ENCODE results near the gene ADAMTS14. TPM values are rescaled to one million over a fixed set of nuclear protein-coding genes. Genes with fewer than 3 reads are reported as not detected.

Gene ADAMTS14
- total RNA-seq, 1 donor, result not detected

DNA sequence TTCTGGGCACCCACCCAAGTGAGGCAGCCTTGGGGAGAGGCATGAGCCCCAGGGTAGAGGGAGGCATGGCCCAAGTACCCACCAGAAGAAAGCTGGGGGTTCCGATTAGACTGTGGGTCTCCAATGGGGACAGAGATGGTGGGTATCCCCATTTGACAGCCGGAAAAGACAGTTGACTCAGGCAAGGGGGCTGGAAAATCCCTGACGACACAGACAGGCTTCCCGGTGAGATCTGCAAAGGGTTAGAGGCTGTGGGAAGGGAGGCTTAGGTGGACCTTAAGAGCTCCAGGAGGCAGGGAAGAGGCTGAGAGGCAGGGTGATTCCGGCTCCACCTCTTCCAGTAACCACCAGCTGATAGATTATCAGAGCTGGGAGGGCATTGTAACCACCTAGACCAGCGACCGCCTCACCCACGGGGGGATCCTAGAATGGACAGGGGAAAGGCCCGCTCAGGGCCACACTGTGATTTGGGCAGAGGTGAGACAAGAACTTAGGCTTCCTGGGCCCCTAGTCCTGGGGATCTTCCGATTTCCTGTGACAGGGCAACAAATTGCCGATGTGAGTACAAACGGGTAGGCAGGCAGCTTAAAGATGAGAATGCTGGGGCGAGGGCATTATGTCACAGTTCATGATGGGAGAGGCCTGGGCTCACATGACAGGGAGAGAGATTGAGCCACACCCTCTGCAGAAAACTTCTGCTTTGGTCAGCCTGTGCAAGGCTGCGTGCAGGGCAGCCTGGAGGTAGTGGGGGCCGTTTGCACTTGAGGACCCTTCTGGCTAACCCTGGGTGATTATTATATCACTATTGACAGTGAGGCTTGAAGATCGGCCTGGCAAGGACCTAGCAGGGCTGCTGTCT, 107.4 kb downstream of the ADAMTS14 start:
- Histone ChIP-seq H3K27me3 (ENCODE audit: insufficient read depth, low read length) (no peaks in the 10 kb centered on the region), H3K9me3 (ENCODE audit: low read depth, low read length) (no peaks in the 10 kb centered on the region), H3K4me3 (ENCODE audit: low read length) (no peak overlapping the region), H3K4me1 (ENCODE audit: insufficient read depth, low read length) (peaks cover 9% of the 10 kb centered on the region)

GRCh38 chr10:70780370-70780760, 108.1 kb downstream of the ADAMTS14 start:
- Histone ChIP-seq H3K4me1 (ENCODE audit: insufficient read depth, low read length) (peaks cover 15% of the 10 kb centered on the region), H3K27me3 (ENCODE audit: insufficient read depth, low read length) (no peaks in the 10 kb centered on the region), H3K4me3 (ENCODE audit: low read length) (no peak overlapping the region), H3K9me3 (ENCODE audit: low read depth, low read length) (no peaks in the 10 kb centered on the region)

GRCh38 chr10:70780772-70781171, 108.5 kb downstream of the ADAMTS14 start:
- H3K4me1 ChIP-seq (ENCODE audit: insufficient read depth, low read length), result peaks cover 17% of the 10 kb centered on the region
- H3K4me3 ChIP-seq (ENCODE audit: low read length), result no peak overlapping the region
- H3K27me3 ChIP-seq (ENCODE audit: insufficient read depth, low read length), result no peaks in the 10 kb centered on the region
- no peaks in the 10 kb centered on the region for H3K9me3 ChIP-seq (ENCODE audit: low read depth, low read length)

DNA sequence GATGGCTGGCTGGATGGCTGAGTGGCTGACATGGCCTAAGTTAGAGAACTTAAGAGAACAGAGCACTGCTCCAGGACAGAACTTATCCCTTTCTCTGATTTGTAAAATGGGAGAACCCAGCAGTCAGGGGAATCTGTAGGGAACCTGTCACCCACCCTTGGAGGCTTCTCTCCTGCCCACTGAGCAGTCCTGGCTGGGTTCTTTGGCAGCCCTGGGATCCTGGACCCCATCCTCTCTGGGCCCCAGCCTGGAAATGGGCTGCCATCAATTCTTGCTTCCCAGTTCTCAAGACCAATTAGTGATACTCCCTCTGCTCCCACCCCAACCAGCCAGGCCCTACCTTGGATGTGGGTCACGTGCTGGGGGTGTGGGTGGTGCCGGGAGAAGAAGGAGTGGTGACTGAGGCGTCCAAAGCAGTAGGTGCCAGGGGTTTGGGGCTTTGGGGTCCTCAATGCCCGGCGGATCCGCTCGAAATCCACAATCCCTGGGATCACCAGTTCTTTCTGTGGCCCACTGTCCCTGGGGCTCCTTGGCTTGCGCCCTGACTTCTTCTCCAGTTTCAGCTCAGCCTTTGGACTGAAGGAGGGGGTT, 109.2 kb downstream of the ADAMTS14 start:
- Histone ChIP-seq H3K4me3 (ENCODE audit: low read length) (no peak overlapping the region), H3K4me1 (ENCODE audit: insufficient read depth, low read length) (peaks cover 17% of the 10 kb centered on the region), H3K27me3 (ENCODE audit: insufficient read depth, low read length) (no peaks in the 10 kb centered on the region), H3K9me3 (ENCODE audit: low read depth, low read length) (no peaks in the 10 kb centered on the region)

DNA sequence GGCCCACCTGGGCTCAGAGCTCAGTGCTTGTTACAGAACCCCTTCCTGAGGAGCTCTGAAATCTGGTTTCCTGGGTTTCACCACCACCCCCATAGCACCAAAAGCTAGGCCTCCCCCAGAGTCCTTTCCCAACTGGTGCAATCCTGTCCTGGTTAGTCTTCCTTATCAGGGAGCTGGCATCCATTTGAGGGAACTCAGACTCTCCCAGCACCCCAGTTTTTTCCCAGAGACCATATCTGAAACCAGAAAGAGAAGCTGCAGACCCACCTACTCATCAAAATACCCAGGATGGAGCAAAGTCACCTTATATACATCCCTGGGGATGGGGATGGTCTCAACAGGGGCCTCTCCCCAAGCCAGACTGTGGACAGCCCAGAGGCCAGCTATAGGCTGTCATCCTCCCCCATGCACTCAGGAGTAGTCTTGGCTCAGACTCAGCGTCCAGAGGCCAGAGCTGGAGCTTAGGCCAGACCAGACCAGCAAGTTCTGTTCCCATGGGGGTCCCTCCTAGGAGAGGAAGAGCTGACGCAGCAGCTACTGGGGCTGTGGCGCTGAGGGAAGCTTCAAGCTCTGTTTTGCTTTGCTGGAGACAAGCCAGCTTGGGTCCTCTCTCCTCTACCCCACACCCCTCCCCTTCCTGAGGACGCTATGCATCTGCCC, 109.9 kb downstream of the ADAMTS14 start:
- Histone ChIP-seq H3K4me1 (ENCODE audit: insufficient read depth, low read length) (peaks cover 17% of the 10 kb centered on the region), H3K4me3 (ENCODE audit: low read length) (no peak overlapping the region), H3K27me3 (ENCODE audit: insufficient read depth, low read length) (no peaks in the 10 kb centered on the region), H3K9me3 (ENCODE audit: low read depth, low read length) (no peaks in the 10 kb centered on the region)

DNA sequence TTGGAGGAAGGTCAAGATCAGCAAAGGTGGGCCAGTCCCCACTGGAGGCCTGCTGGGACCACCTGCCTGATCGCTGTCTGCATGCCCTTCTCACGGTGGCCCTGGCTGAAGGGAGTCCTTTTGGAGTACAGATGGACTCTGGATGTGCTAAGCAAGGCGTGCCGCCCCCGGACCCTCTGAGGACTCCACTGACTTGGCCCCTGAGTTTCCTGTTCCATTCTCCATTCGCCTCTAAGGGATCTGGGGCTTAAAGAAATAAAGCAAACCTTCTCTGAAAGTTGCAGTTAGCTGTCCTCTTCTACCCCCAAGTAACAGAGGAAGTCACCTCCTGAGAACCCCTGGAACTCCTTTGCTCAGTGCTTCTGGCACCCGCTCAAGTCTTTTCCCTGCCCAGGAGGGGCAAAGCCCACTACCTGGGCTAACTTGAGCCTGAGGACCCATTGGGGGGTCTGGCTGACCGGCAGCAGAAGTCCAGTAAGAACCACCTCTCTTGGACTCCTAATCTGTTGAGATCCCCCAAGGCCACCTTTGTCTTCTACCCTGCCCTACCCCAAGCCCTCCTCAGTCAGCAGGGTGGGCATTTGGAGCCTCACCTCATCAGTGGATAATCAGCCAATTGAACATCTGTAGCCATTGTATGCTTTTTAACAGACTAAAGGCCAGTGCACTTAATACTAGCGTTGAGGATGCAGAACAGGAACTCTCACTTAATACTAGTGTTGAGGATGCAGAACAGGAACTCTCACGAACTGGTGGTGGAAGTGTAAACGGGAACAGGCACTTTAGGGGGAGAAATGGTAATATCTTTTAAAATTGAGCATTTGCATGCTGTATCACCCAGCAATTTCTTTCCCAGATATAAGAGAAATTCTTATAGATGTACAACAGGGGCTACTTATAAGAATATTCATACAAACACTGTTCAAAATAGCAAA, 110.7 kb downstream of the ADAMTS14 start:
- H3K4me3 ChIP-seq (ENCODE audit: low read length), result no peak overlapping the region
- no peaks in the 10 kb centered on the region for H3K9me3 ChIP-seq (ENCODE audit: low read depth, low read length)
- H3K4me1 ChIP-seq (ENCODE audit: insufficient read depth, low read length), result peaks cover 17% of the 10 kb centered on the region
- no peaks in the 10 kb centered on the region for H3K27me3 ChIP-seq (ENCODE audit: insufficient read depth, low read length)

GRCh38 chr10:70784016-70784415, 111.7 kb downstream of the ADAMTS14 start:
- Histone ChIP-seq H3K4me1 (ENCODE audit: insufficient read depth, low read length) (peaks cover 17% of the 10 kb centered on the region), H3K4me3 (ENCODE audit: low read length) (no peak overlapping the region), H3K9me3 (ENCODE audit: low read depth, low read length) (no peaks in the 10 kb centered on the region), H3K27me3 (ENCODE audit: insufficient read depth, low read length) (no peaks in the 10 kb centered on the region)

DNA sequence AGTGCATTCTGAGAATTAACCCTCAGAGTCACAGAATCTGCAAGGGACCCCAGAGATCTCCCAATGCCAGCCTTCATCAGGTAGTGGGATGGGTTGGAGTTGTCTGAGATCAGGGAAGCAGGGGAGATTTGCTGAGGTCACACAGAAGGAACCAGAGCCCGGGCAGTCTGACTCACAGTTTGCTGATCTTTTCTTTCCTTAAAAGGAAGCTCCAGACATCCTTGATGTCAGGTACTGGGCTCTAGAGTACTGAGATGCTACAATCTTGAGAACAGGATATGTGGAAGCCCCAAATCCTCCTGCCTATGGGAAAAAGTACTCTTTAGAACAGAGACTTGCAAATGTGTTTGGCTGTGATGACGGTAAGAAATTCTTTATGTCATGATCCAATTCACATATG, 112.2 kb downstream of the ADAMTS14 start:
- peaks cover 17% of the 10 kb centered on the region for H3K4me1 ChIP-seq (ENCODE audit: insufficient read depth, low read length)
- H3K27me3 ChIP-seq (ENCODE audit: insufficient read depth, low read length), result no peaks in the 10 kb centered on the region
- no peaks in the 10 kb centered on the region for H3K9me3 ChIP-seq (ENCODE audit: low read depth, low read length)
- no peak overlapping the region for H3K4me3 ChIP-seq (ENCODE audit: low read length)

GRCh38 chr10:70785190-70785589, 112.9 kb downstream of the ADAMTS14 start, which contains the start of gene TBATA:
Gene TBATA, minus strand, starts transcription at chr10:70785377. Its CDS starts 1,998 bp downstream, at chr10:70783379.
- no peak within 1 kb of the TSS for H3K4me3 ChIP-seq (ENCODE audit: low read length)
- no peaks in the 10 kb centered on the region for H3K27me3 ChIP-seq (ENCODE audit: insufficient read depth, low read length)
- H3K4me1 ChIP-seq (ENCODE audit: insufficient read depth, low read length), result peaks cover 17% of the 10 kb centered on the region
- H3K9me3 ChIP-seq (ENCODE audit: low read depth, low read length), result no peaks in the 10 kb centered on the region

DNA sequence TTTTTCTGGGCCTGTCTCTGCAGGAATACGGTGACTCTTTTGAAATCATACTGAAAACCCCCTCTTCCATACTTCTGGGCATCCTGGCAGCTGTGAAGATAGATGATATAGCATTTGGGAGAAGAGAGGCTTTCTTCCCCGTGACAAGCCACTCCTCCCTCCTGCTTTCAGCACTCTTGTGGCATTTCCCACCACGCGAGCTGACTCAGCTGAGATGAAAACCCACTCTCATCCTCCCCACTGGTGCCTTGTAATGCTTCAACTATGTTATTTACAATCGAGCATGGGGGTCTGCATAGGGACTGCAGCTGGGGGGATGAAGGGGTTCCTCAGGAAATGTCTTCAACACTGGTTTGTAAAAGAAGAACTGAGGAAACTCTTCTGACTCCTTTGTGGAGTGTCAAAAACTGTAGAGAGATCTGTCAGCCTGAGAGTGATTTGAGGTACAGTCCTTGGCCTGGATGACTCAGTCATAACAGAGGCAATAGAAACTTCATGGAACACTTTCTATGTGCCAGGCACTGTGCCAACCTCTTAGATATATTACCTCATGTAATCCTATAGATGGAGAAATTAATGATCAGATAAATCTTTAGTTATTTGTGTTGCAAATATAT, 114.6 kb downstream of the ADAMTS14 start:
- H3K27me3 ChIP-seq (ENCODE audit: insufficient read depth, low read length), result no peaks in the 10 kb centered on the region

DNA sequence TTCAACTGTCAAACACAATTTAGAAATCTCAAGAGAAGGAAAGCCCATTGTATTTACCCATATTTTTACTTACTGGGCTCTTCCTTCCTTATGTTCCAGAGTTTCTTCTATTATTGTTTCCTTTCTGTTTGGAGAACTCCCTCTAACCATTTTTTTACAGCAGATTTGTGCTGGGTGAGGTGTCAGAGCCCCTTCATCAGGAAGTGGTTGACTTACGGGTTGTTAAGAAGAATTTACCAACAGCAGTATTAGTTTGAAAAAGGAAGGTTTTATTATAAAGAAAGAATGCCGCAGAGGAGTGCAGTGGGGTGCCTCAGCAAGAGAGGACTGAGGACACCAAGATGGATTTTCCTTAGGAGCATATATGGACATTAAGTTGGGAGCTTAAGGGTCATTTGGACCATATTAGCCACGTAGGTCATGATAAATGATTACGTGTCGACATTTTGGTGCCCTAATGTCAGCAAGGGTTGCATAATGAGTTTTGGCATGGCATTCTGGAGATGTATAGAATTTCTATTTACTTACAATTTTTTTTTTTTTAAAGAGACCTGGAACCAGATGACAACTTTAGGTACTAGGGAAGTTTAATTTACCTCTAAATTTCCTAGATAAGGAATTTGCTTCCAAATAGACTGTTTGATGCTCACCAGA, 119.2 kb downstream of the ADAMTS14 start:
- no peaks in the 10 kb centered on the region for H3K4me1 ChIP-seq (ENCODE audit: insufficient read depth, low read length)
- H3K4me3 ChIP-seq (ENCODE audit: low read length), result no peak overlapping the region
- no peaks in the 10 kb centered on the region for H3K27me3 ChIP-seq (ENCODE audit: insufficient read depth, low read length)
- H3K9me3 ChIP-seq (ENCODE audit: low read depth, low read length), result no peaks in the 10 kb centered on the region

More for the DNA sequence above, 114.6 kb downstream of the ADAMTS14 start:
- Histone ChIP-seq H3K4me1 (ENCODE audit: insufficient read depth, low read length) (peaks cover 17% of the 10 kb centered on the region), H3K9me3 (ENCODE audit: low read depth, low read length) (no peaks in the 10 kb centered on the region), H3K4me3 (ENCODE audit: low read length) (no peak overlapping the region)

DNA sequence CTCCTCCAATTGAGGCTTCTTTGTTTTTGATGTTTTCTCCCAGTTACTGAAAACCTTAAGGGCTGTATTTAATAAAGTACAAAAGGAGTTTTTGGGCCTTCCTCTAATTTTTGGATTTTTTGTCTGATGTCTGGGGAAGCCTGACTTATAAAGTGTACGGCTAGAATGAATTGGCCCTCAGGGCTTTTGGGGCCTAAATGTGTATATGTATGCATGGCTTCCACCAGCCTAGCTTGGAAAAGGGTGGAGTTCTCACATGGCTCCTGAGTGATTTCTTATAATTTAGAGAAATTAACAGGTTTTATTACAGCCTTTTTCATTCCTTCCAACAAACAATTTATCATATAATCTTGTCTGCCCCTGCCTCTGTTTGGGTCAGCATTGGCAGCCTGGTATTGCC, 123.3 kb downstream of the ADAMTS14 start:
- H3K9me3 ChIP-seq (ENCODE audit: low read depth, low read length), result no peaks in the 10 kb centered on the region
- H3K27me3 ChIP-seq (ENCODE audit: insufficient read depth, low read length), result no peaks in the 10 kb centered on the region
- H3K4me1 ChIP-seq (ENCODE audit: insufficient read depth, low read length), result peaks cover 6% of the 10 kb centered on the region
- no peak overlapping the region for H3K4me3 ChIP-seq (ENCODE audit: low read length)

DNA sequence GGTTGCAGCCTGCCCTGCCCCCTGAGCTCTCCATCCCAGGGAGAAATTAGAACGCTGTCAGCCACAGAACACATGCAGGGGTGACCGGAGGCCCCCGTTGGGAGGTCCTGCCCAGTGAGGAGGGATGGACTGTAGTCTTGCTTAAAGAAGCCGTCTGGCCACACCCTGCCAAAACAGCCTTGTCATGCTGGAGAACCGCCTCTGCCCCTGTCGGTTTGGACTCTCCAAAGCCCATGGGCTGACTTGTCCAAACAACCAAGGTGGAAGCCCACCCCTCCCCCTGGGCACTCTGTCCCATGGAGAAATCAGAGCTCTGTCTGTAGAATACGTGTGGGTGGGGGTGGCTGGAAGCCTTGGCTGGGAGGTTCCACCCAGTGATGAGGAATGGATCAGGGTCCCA, 125.5 kb downstream of the ADAMTS14 start:
- Histone ChIP-seq H3K4me3 (ENCODE audit: low read length) (no peak overlapping the region), H3K27me3 (ENCODE audit: insufficient read depth, low read length) (no peaks in the 10 kb centered on the region), H3K9me3 (ENCODE audit: low read depth, low read length) (no peaks in the 10 kb centered on the region), H3K4me1 (ENCODE audit: insufficient read depth, low read length) (peaks cover 6% of the 10 kb centered on the region)

DNA sequence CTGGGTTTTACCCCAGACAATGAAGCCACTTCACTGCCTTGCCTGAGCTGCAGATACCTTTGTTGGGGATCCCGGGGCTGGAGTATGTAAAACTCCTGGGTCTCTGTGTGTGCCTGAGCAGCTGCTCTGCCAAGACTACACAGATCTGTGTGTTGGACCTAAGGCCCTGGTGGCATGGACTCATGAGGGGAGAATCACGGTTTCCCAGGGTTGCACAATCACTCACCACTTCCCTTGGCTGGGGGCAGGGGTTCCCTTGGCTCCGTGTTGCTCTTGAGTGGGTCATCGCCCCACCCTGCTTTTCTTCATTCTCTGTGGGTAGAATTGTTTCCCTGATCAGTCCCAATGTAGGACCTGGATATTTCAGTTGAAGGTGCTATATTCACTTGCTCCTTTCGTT, 126.8 kb downstream of the ADAMTS14 start:
- Histone ChIP-seq H3K4me1 (ENCODE audit: insufficient read depth, low read length) (peaks cover 6% of the 10 kb centered on the region), H3K27me3 (ENCODE audit: insufficient read depth, low read length) (no peaks in the 10 kb centered on the region), H3K9me3 (ENCODE audit: low read depth, low read length) (no peaks in the 10 kb centered on the region), H3K4me3 (ENCODE audit: low read length) (no peak overlapping the region)

Data from mononuclear cell (primary cell).